ENCODE data around the gene OR8H3. TPM values are rescaled to one million over a fixed set of nuclear protein-coding genes. Genes with fewer than 3 reads are reported as not detected.
"Not testable (repeated sequence)": the region's sequence is repeated elsewhere in the genome, so short reads cannot be mapped to it uniquely, and the experiment has no call there.

Gene OR8H3, protein sequence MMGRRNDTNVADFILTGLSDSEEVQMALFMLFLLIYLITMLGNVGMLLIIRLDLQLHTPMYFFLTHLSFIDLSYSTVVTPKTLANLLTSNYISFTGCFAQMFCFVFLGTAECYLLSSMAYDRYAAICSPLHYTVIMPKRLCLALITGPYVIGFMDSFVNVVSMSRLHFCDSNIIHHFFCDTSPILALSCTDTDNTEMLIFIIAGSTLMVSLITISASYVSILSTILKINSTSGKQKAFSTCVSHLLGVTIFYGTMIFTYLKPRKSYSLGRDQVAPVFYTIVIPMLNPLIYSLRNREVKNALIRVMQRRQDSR
- polyA plus RNA-seq (2011; rRNA removed) = not detected in 2 replicates
- polyA minus RNA-seq (2011; rRNA and poly(A)+ RNA removed) = not detected in 2 replicates

DNA sequence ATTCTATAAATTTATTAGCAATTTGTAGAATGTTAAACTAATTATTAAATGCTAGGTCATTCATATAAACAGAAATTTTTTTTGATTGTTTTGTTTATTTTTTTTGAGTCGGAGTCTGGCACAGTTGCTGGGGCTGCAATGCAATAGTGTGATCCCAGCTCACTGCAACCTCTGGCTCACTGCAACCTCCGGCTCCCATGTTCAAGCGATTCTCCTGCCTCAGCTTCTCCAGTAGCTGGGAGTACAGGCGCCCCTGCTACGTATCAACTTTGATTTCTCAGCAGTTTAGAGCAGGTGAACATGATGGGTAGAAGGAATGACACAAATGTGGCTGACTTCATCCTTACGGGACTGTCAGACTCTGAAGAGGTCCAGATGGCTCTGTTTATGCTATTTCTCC, at the start of gene OR8H3:
OR8H3 (plus strand) TSS at position 301 of the 400 bp plus-strand sequence; CDS start at position 301, 0 bp downstream.
- TF ChIP-seq, protein P1, sequence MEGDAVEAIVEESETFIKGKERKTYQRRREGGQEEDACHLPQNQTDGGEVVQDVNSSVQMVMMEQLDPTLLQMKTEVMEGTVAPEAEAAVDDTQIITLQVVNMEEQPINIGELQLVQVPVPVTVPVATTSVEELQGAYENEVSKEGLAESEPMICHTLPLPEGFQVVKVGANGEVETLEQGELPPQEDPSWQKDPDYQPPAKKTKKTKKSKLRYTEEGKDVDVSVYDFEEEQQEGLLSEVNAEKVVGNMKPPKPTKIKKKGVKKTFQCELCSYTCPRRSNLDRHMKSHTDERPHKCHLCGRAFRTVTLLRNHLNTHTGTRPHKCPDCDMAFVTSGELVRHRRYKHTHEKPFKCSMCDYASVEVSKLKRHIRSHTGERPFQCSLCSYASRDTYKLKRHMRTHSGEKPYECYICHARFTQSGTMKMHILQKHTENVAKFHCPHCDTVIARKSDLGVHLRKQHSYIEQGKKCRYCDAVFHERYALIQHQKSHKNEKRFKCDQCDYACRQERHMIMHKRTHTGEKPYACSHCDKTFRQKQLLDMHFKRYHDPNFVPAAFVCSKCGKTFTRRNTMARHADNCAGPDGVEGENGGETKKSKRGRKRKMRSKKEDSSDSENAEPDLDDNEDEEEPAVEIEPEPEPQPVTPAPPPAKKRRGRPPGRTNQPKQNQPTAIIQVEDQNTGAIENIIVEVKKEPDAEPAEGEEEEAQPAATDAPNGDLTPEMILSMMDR (IDR thresholded peaks at IDR 0.05; ENCODE audit: low read depth, low read length) = no peak
- H3K9me3 ChIP-seq (ENCODE audit: control insufficient read depth, insufficient read depth, low read length) = peaks cover 10% of the 10 kb centered on the region; the same call in 1 of the 2 replicates
- H3K4me3 ChIP-seq (ENCODE audit: low read depth, low read length) = no peak within 1 kb of the TSS
- no peak for DNase-seq (ENCODE audit: low read depth, low spot score)
- no peaks in the 10 kb centered on the region for H3K27me3 ChIP-seq (ENCODE audit: control insufficient read depth, insufficient read depth, low read length)
- H3K27ac ChIP-seq (ENCODE audit: low read depth, low read length) = no peak within 1 kb of the TSS
- POLR2A ChIA-PET = no interaction called here
- CTCF ChIA-PET = no interaction called here

DNA sequence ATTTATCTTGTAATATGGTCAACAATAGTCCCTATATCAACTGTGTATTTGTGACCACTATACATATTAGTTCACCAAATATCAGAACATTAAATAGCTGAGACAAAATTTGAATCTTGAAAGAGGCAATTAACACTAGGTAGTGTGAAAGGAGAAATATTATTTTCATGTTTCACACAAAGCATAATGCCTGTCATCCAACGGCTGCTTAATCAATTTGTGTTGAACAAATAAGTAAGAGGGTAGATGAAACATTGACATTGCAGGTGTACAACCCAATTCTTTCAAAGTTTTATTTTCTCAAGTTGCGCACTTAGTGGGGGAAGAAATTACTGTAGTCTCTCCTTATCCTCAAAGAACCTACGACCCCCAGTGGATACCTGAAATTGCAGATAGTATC, 32.5 kb upstream of the OR8H3 start:
- Histone ChIP-seq H3K27ac (ENCODE audit: low read depth, low read length) (no peak overlapping the region), H3K4me3 (ENCODE audit: low read depth, low read length) (no peak overlapping the region), H3K27me3 (ENCODE audit: control insufficient read depth, insufficient read depth, low read length) (no peaks in the 10 kb centered on the region), H3K9me3 (ENCODE audit: control insufficient read depth, insufficient read depth, low read length) (peaks cover 3% of the 10 kb centered on the region; the same call in 1 of the 2 replicates)
- CTCF ChIA-PET = no interaction called here
- POLR2A ChIA-PET = no interaction called here
- no peak for DNase-seq (ENCODE audit: low read depth, low spot score)
- TF ChIP-seq, protein P1 (IDR thresholded peaks at IDR 0.05; ENCODE audit: low read depth, low read length) = no peak

DNA sequence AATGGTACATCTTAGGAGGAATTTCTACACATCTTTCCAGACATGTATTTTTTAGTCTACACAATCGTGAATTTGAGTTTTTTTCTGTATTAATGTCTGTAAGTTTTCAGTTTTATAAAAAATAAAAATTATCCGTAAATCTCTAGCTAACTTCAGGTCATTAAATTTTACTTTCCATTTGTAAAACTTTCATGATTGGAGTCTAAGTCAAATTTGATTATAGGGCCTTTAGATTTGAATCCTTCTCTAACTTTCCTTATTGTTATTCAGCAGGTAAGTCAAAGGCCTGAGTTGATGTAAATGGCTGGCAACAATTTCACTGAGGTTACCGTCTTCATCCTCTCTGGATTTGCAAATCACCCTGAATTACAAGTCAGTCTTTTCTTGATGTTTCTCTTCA, 29.2 kb upstream of the OR8H3 start, which contains the start of gene OR8I2:
OR8I2 (plus strand) TSS at position 301 of the 400 bp plus-strand sequence; CDS start at position 301, 0 bp downstream.
- ChIA-PET POLR2A (no interaction called here), CTCF (no interaction called here)
- Histone ChIP-seq H3K9me3 (ENCODE audit: control insufficient read depth, insufficient read depth, low read length) (no peaks in the 10 kb centered on the region), H3K27me3 (ENCODE audit: control insufficient read depth, insufficient read depth, low read length) (no peaks in the 10 kb centered on the region), H3K4me3 (ENCODE audit: low read depth, low read length) (no peak within 1 kb of the TSS), H3K27ac (ENCODE audit: low read depth, low read length) (no peak within 1 kb of the TSS)
- TF ChIP-seq, protein P1 (IDR thresholded peaks at IDR 0.05; ENCODE audit: low read depth, low read length) = no peak
- no peak for DNase-seq (ENCODE audit: low read depth, low spot score)

GRCh38 chr11:56103210-56103737, 18.9 kb upstream of the OR8H3 start, which contains the start of gene OR8H2:
TSS of gene OR8H2 (plus strand) at chr11:56103687. CDS start at chr11:56105043, 1,356 bp downstream.
- DNase-seq (ENCODE audit: low read depth, low spot score) = no peak
- Histone ChIP-seq H3K9me3 (ENCODE audit: control insufficient read depth, insufficient read depth, low read length) (peaks cover 5% of the 10 kb centered on the region; the same call in 1 of the 2 replicates), H3K4me3 (ENCODE audit: low read depth, low read length) (no peak within 1 kb of the TSS), H3K27ac (ENCODE audit: low read depth, low read length) (no peak within 1 kb of the TSS), H3K27me3 (ENCODE audit: control insufficient read depth, insufficient read depth, low read length) (no peaks in the 10 kb centered on the region)
- ChIA-PET POLR2A (no interaction called here), CTCF (no interaction called here)
- TF ChIP-seq, protein P1 (IDR thresholded peaks at IDR 0.05; ENCODE audit: low read depth, low read length) = no peak

- Histone ChIP-seq H3K9me3 (ENCODE audit: control insufficient read depth, insufficient read depth, low read length) (peaks cover 7% of the 10 kb centered on the region; the same call in 1 of the 2 replicates), H3K27ac (ENCODE audit: low read depth, low read length) (no peak within 1 kb of the TSS), H3K4me3 (ENCODE audit: low read depth, low read length) (no peak within 1 kb of the TSS), H3K27me3 (ENCODE audit: control insufficient read depth, insufficient read depth, low read length) (no peaks in the 10 kb centered on the region)
- ChIA-PET CTCF (no interaction called here), POLR2A (no interaction called here)
- TF ChIP-seq, protein P1 (IDR thresholded peaks at IDR 0.05; ENCODE audit: low read depth, low read length) = no peak
- DNase-seq (ENCODE audit: low read depth, low spot score) = no peak
Observed at GRCh38 chr11:56140151-56140661, 18.0 kb downstream of the OR8H3 start, which contains the start of gene OR8J3. TSS of gene OR8J3 (minus strand) at chr11:56140201. CDS start at chr11:56137718, 2,483 bp downstream.

- POLR2A ChIA-PET, CTCF ChIA-PET: not testable (repeated sequence)
Observed at GRCh38 chr11:56143681-56144080, 21.5 kb downstream of the OR8H3 start.

More at GRCh38 chr11:56143681-56144080, 21.5 kb downstream of the OR8H3 start:
- not testable (repeated sequence) for H3K27ac ChIP-seq (ENCODE audit: low read depth, low read length); H3K9me3 ChIP-seq (ENCODE audit: control insufficient read depth, insufficient read depth, low read length); H3K27me3 ChIP-seq (ENCODE audit: control insufficient read depth, insufficient read depth, low read length); DNase-seq (ENCODE audit: low read depth, low spot score); H3K4me3 ChIP-seq (ENCODE audit: low read depth, low read length)
